RKO (cell line): Measurements from ENCODE around the gene NOC3L.

Source experiments
- DNase-seq: peaks from one replicate; pipeline ENCODE4 v3.0.0-alpha.2; 2016; ENCODE audit warnings: low spot score

NOC3L gene

DNA sequence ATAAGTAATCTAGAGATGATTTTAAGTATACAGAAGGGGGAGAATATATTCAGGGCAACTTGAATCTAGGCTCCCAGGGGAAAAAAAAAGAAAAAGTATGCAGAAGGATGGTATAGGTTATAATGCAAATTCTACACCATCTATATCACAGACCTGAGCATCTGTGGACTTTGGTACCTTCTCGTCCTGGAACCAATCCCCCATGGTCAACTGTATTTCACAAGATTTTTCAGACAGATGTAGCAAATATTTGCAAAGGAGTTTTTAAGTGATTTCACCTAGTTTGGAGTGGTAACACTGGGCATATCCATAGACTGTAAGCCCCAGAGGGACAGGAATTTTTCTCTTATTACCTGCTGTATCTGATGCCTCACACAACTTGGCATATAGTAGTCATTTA lies 58.8 kb downstream of the NOC3L start:
- DNase-seq = no peak

DNA sequence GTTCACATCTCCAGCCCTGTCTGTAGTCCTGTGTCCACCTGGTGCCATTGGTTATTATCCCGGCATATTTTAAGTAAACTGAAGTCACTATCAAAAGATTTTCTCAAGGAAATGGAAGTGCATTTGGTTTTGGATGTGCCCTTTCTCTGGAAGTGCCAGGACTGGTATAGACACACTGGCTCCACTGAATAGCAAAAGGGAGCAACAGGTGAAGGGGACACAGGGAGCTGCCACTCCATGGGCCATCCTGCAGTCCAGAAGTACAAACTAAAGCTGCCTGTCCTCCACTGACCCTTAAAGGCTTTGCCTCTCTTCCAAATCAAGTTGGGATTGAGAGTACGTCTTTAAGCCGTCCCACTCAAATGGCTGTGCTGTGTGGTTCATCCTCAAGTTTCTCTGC lies 62.7 kb downstream of the NOC3L start:
- no peak for DNase-seq

GRCh38 chr10:94299417-94299816 lies 63.3 kb downstream of the NOC3L start:
- DNase-seq = no peak

DNA sequence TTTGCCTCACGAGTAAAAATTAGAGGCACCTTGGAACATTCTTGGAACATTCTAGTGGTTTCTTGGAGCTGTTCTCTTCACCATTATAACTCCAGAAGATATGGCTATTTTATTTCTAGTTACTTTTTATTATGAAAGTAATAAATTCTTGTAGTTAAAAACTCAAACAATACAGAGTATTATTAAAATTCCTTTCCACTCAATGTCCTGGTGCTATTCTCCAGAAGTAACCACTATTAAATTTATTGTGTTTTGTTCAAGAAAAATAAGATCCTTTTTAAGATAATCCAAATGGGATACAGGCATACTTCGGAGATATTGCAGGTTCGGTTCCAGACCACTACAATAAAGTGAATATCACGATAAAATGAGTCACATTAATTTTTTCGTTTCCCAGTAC lies 68.6 kb downstream of the NOC3L start:
- no peak for DNase-seq

DNA sequence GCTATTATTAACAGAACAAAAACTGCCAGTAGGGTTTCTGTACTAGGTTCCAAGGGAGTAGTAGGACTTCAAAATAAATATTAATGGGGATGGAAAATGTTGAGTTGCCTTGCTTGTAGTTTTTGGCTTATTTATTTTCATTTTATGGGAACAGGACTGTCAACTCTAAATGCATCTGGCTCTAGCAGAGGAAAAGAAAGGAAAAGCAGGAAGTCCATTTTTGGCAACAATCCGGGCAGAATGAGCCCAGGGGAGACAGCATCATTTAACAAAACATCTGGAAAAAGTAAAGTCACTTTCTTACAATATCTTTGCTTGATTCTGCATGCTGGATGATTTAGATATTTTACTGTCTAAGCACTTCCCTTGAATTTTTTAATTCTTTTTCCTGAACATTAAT lies 69.4 kb downstream of the NOC3L start:
- DNase-seq = no peak

- DNase-seq = no peak
Measured at GRCh38 chr10:94292434-94293090, 70.2 kb downstream of the NOC3L start.

GRCh38 chr10:94288361-94289101 lies 74.2 kb downstream of the NOC3L start:
- DNase-seq = no peak

GRCh38 chr10:94287336-94287735 lies 75.4 kb downstream of the NOC3L start:
- no peak for DNase-seq

- DNase-seq = no peak
Measured at GRCh38 chr10:94286901-94287300, 75.8 kb downstream of the NOC3L start.

DNA sequence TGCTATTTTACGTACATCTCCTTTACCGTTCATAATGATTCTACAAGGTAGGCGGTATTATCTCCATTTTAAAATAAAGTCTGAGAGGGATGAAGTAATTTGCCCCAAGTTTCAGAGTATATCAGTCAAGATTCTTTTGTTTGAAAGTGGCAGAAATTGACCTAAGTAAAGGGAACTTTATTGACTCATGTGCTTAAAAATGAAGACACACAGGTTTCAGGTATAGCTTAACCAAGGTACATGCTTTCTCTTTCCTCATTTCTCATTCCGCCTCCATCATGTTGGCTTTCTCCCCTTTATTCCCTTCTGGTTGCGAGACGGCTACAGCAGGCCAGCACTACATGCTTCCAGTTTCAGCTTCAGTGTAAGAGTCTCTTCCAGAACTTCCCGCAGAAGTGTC lies 77.5 kb downstream of the NOC3L start:
- DNase-seq = no peak
